K562 (cell line): ENCODE results near the gene KIRREL1. TPM values are rescaled to one million over a fixed set of nuclear protein-coding genes. Genes with fewer than 3 reads are reported as not detected.

ENCODE experiments used
- ATAC-seq: fragments of 200-7000 bp; cut with Tn5 transposase; 3 replicates; pipeline ENCODE4 v1.9.1; 2020; ENCODE audit warnings: moderate library complexity
- BruUV-seq: library from RNA; stranded (reverse); fragments of 400-500 nt; replicated peaks from 2 replicates; lab custom pipeline; 2021; lab: Mats Ljungman, UMichigan
- CTCF ChIA-PET: fragments of 300-600 bp; formaldehyde crosslinking; extraction: SDS; loops from one replicate; lab custom pipeline; 2021; ENCODE audit warnings: low intra/inter-chr PET ratio; lab: Yijun Ruan, JAX
- POLR2A ChIA-PET: fragments of 300-600, 350-650 bp; sonication (Branson Sonifier 250); formaldehyde crosslinking; extraction: SDS; loops from one replicate; lab custom pipeline; 2021; ENCODE audit warnings: antibody characterized with exemption, inconsistent platforms; lab: Yijun Ruan, JAX
- DNase-seq, 4 experiments: peaks; one replicate each; pipeline versions ENCODE4 v3.0.0 to v3.0.0-alpha.2; 2011 to 2018; ENCODE audit warnings: low spot score in 3 of 4, mixed read lengths in 3 of 4; ENCODE audit errors: extremely low read depth in 1 of 4
- FAIRE-seq: peaks from 2 replicates; lab custom pipeline; 2011; peaks lifted over from hg19 to GRCh38; lab: Jason Lieb, UNC
- H2AFZ ChIP-seq: 2 replicates; pipeline ENCODE4 v1.6.0; 2011; ENCODE audit warnings: low read depth, low read length, control low read depth, inconsistent platforms
- H3K27ac ChIP-seq: fragments of 200-600 bp; 3 replicates; pipeline ENCODE4 v1.8.0; 2011; ENCODE audit warnings: low read depth, mild to moderate bottlenecking, control low read depth, inconsistent platforms, low read length, moderate library complexity, mixed read lengths; ENCODE audit errors: extremely low read depth
- H3K27me3 ChIP-seq, 2 experiments: fragments of 300-600 bp in 1 of 2; 2 replicates in 1 of 2; 3 replicates in 1 of 2; pipeline versions ENCODE4 v1.6.0 to v1.8.0; 2011; ENCODE audit warnings: inconsistent platforms in 2 of 2, low read length in 2 of 2, mild to moderate bottlenecking in 1 of 2, mixed read lengths in 1 of 2, moderate library complexity in 1 of 2; ENCODE audit not compliant: control insufficient read depth in 2 of 2, insufficient read depth in 2 of 2
- H3K36me3 ChIP-seq: fragments of 300-600 bp; 3 replicates; pipeline ENCODE4 v1.8.0; 2011; ENCODE audit warnings: mild to moderate bottlenecking, low read length, inconsistent platforms; ENCODE audit not compliant: control insufficient read depth, insufficient read depth
- H3K4me1 ChIP-seq, 2 experiments: fragments of 200-600 bp in 1 of 2; replicated peaks in 1 of 2; 2 replicates in 1 of 2; 3 replicates in 1 of 2; pipeline versions ENCODE4 v1.5.1 to v1.8.0; 2011; ENCODE audit warnings: inconsistent platforms in 2 of 2, low read length in 2 of 2, mild to moderate bottlenecking in 1 of 2, mixed read lengths in 1 of 2, moderate library complexity in 1 of 2; ENCODE audit not compliant: control insufficient read depth in 2 of 2, insufficient read depth in 2 of 2
- H3K4me2 ChIP-seq: 2 replicates; pipeline ENCODE4 v1.6.1; 2011; ENCODE audit warnings: low read length, control low read depth, inconsistent platforms, mixed read lengths; ENCODE audit not compliant: insufficient read depth
- H3K4me3 ChIP-seq: fragments of 200-600 bp; sonication (generic), shearing (Covaris generic); 2 replicates; pipeline ENCODE4 v1.5.1; 2016; ENCODE audit warnings: control low read depth, inconsistent platforms
- H3K79me2 ChIP-seq: fragments of 200-600 bp; 3 replicates; pipeline ENCODE4 v1.8.0; 2011; ENCODE audit warnings: low read length, inconsistent platforms; ENCODE audit not compliant: control insufficient read depth, insufficient read depth
- H3K9ac ChIP-seq, 2 experiments: 2 replicates each; pipeline versions ENCODE4 v1.6.0 to v1.6.1; 2011; ENCODE audit warnings: low read depth in 2 of 2, low read length in 2 of 2, control low read depth in 1 of 2, inconsistent platforms in 1 of 2, mild to moderate bottlenecking in 1 of 2, mixed read lengths in 1 of 2; ENCODE audit not compliant: insufficient read depth in 1 of 2
- H3K9me1 ChIP-seq: one replicate; pipeline ENCODE4 v1.6.0; 2011; ENCODE audit warnings: inconsistent platforms, mild to moderate bottlenecking, low read length, moderate library complexity; ENCODE audit not compliant: control insufficient read depth, insufficient read depth
- H3K9me3 ChIP-seq: replicated peaks from 2 replicates; pipeline ENCODE4 v1.5.1; 2011; ENCODE audit warnings: low read depth, low read length, inconsistent platforms; ENCODE audit not compliant: control insufficient read depth, insufficient read depth
- H4K20me1 ChIP-seq: replicated peaks from 2 replicates; pipeline ENCODE4 v1.6.1; 2011; ENCODE audit warnings: low read length, inconsistent platforms, mixed read lengths; ENCODE audit not compliant: control insufficient read depth, insufficient read depth
- BMI1 ChIP-seq: fragments of 150-350 bp; IDR thresholded peaks from 2 replicates; pipeline ENCODE4 v1.6.1; 2014; ENCODE audit warnings: low read length
- DDX20 ChIP-seq: fragments of 450-650 bp; IDR thresholded peaks from 2 replicates; pipeline ENCODE4 v1.6.1; 2016; ENCODE audit warnings: missing genetic modification characterization, low read depth, mild to moderate bottlenecking, missing compliant biosample characterization, moderate library complexity
- E2F3 ChIP-seq: fragments of 250-450 bp; sonication (Bioruptor Pico); IDR thresholded peaks from 2 replicates; pipeline ENCODE4 v1.4.0; 2020; ENCODE audit warnings: mild to moderate bottlenecking
- GATA2 ChIP-seq: sonication (generic); formaldehyde crosslinking; IDR thresholded peaks from 2 replicates; pipeline ENCODE4 v1.4.0; 2020; ENCODE audit warnings: mild to moderate bottlenecking, missing genetic modification reagents
- HNRNPLL ChIP-seq: fragments of 200-400 bp; formaldehyde crosslinking; IDR thresholded peaks from 2 replicates; pipeline ENCODE4 v1.6.1; 2017; ENCODE audit warnings: low read length, low read depth, mild to moderate bottlenecking; ENCODE audit not compliant: poor library complexity, severe bottlenecking
- HSF4 ChIP-seq: fragments of 250-450 bp; sonication (Bioruptor Pico); IDR thresholded peaks from 2 replicates; pipeline ENCODE4 v2.1.2; 2022; ENCODE audit warnings: mild to moderate bottlenecking, moderate library complexity, borderline replicate concordance
- JUNB ChIP-seq: fragments of 450-650 bp; formaldehyde crosslinking; conservative IDR thresholded peaks from 2 replicates; pipeline ENCODE4 v1.4.0; 2020; ENCODE audit warnings: mild to moderate bottlenecking
- KDM4B ChIP-seq, 2 experiments: fragments of 450-650 bp in 1 of 2; sonication (generic) in 1 of 2; IDR thresholded peaks; 2 replicates each; pipeline ENCODE4 v1.6.1; 2016 to 2017; ENCODE audit warnings: borderline replicate concordance in 2 of 2, antibody characterized with exemption in 1 of 2, low read depth in 1 of 2, mild to moderate bottlenecking in 1 of 2
- MYBL2 ChIP-seq, 2 experiments: fragments of 450-650 bp in 1 of 2; sonication (generic) in 1 of 2; formaldehyde crosslinking in 1 of 2; IDR thresholded peaks; 2 replicates each; pipeline versions ENCODE4 v1.6.1 to v1.8.1; 2017 to 2022; ENCODE audit warnings: borderline replicate concordance in 1 of 2, inconsistent platforms in 1 of 2, low read depth in 1 of 2, mild to moderate bottlenecking in 1 of 2, missing genetic modification reagents in 1 of 2, moderate library complexity in 1 of 2
- NEUROD1 ChIP-seq: fragments of 150-350 bp; IDR thresholded peaks from 2 replicates; pipeline ENCODE4 v1.6.1; 2014; ENCODE audit warnings: borderline replicate concordance, low read length, low read depth; ENCODE audit not compliant: partially characterized antibody
- PTTG1 ChIP-seq: fragments of 450-650 bp; IDR thresholded peaks from 2 replicates; pipeline ENCODE4 v1.6.1; 2016; ENCODE audit warnings: low read depth, mild to moderate bottlenecking, missing genetic modification characterization, missing compliant biosample characterization
- PYGO2 ChIP-seq: fragments of 450-650 bp; IDR thresholded peaks from 2 replicates; pipeline ENCODE4 v1.6.1; 2016; ENCODE audit warnings: mild to moderate bottlenecking, missing genetic modification characterization, moderate library complexity, missing compliant biosample characterization
- TCF3 ChIP-seq: sonication (generic); formaldehyde crosslinking; IDR thresholded peaks from 2 replicates; pipeline ENCODE4 v1.4.0; 2020; ENCODE audit warnings: mild to moderate bottlenecking, missing genetic modification reagents
- TOE1 ChIP-seq, 2 experiments: fragments of 450-650 bp in 1 of 2; sonication (generic) in 1 of 2; formaldehyde crosslinking in 1 of 2; IDR thresholded peaks; 2 replicates each; pipeline versions ENCODE4 v1.7.1 to v1.8.0; 2016 to 2022; ENCODE audit warnings: borderline replicate concordance in 2 of 2, mild to moderate bottlenecking in 2 of 2, antibody characterized with exemption in 1 of 2, inconsistent platforms in 1 of 2, low read depth in 1 of 2, missing genetic modification reagents in 1 of 2, moderate library complexity in 1 of 2
- ZNF12 ChIP-seq: sonication (generic); formaldehyde crosslinking; IDR thresholded peaks from 2 replicates; pipeline ENCODE4 v1.4.0; 2020; ENCODE audit warnings: mild to moderate bottlenecking, missing genetic modification reagents
- ZNF431 ChIP-seq: sonication (generic); formaldehyde crosslinking; IDR thresholded peaks from 2 replicates; pipeline ENCODE4 v1.8.0; 2022; ENCODE audit warnings: mild to moderate bottlenecking, missing genetic modification reagents
- ZNF445 ChIP-seq: fragments of 250-450 bp; sonication (Bioruptor Pico); IDR thresholded peaks from 2 replicates; pipeline ENCODE4 v1.4.0; 2020; ENCODE audit warnings: low read depth, mild to moderate bottlenecking, moderate library complexity
- WGBS: fragments of 100-300 bp; shearing (Covaris generic); methylation state at CpG from one replicate; pipeline ENCODE4 v1.1.6; 2016; ENCODE audit warnings: low coverage, mixed read lengths; ENCODE audit not compliant: insufficient coverage; ENCODE audit errors: missing lambda C conversion rate; 5-methylcytosine and 5-hydroxymethylcytosine counted together
- in situ Hi-C: fragments of 300-500 bp; cut with MboI; formaldehyde crosslinking; loops from 4 replicates; pipeline ENCODE4 v1.15.0; 2018; ENCODE audit warnings: inconsistent platforms, mixed read lengths
- intact Hi-C: fragments of 100-400 bp; cut with micrococcal nuclease; formaldehyde crosslinking; loops from 2 replicates; pipeline ENCODE4 v1.14.2; 2022
- polyA plus RNA-seq, 8 experiments: library from polyadenylated mRNA; depleted of rRNA in 4 of 8; stranded (reverse) in 5 of 8; unstranded in 3 of 8; fragments of >200 nt; fragmentation: Nextera tagmentation in 2 of 8; fragmentation: Illumina TruSeq in 1 of 8; extraction: Ambion mirVana in 2 of 8; extraction: Trizol in 1 of 8; gene quantifications; 2 replicates each; pipeline versions ENCODE4 v1.2.1 to v1.2.3, GENCODE V29; 2011 to 2014; ENCODE audit warnings: inconsistent platforms in 1 of 8, missing spikeins in 1 of 8
- total RNA-seq, 7 experiments: library from RNA; depleted of rRNA in 6 of 7; stranded (reverse); fragments of >200 nt in 6 of 7; fragmentation: Illumina TruSeq in 2 of 7; extraction: Trizol in 2 of 7; gene quantifications; 2 replicates each; pipeline versions ENCODE4 v1.2.1 to v1.2.3, GENCODE V29; 2011 to 2021; ENCODE audit warnings: low replicate concordance in 1 of 7
- TF ChIP-seq, protein P1 (sequence below): sonication (generic); formaldehyde crosslinking; IDR thresholded peaks from 2 replicates; pipeline ENCODE4 v1.4.0; 2020; ENCODE audit warnings: mild to moderate bottlenecking, missing genetic modification reagents

Gene KIRREL1
- total and polyA plus RNA-seq, 9 of the 15 experiments (the other 6 are each of a cell fraction or from before 2014, with no cell fraction given): under 0.01 to 0.22 (median 0.03) TPM; not detected in 3

GRCh38 chr1:158098256-158098655 is 104.8 kb downstream of the KIRREL1 start:
- ATAC-seq (no peak), FAIRE-seq (no peak), DNase-seq (no peak)
- Histone ChIP-seq H3K4me1 (peaks cover 0 to 4% of the 10 kb centered on the region in 2 experiments; a peak in 1 of 5 replicates), H3K9me3 (no peaks in the 10 kb centered on the region), H4K20me1 (no peaks in the 10 kb centered on the region), H3K9me1 (no peaks in the 10 kb centered on the region), H3K79me2 (no peaks in the 10 kb centered on the region), H2AFZ (no peak overlapping the region), H3K4me3 (no peak overlapping the region), H3K4me2 (no peak overlapping the region), H3K27ac (no peak overlapping the region), H3K9ac (no peak overlapping the region), H3K36me3 (no peaks in the 10 kb centered on the region), H3K27me3 (peaks cover 3 to 24% of the 10 kb centered on the region in 2 experiments; a peak in 4 of 5 replicates)
- in situ Hi-C loops (loop anchor here (10.0 kb wide), 1 partner anchor 93 kb away; no protein-coding TSS in a partner anchor), intact Hi-C loops (no loop called here)
- POLR2A ChIA-PET: interaction anchor here (0.6 kb wide), 2 partner anchors 80 to 137 kb away, joined by 3 read pairs; no protein-coding TSS in a partner anchor
- BruUV-seq: no TSS peak
- 2% methylated on average over 5 of the region's 5 CpGs for WGBS
- TF ChIP-seq PYGO2 (tag) (no peak), TOE1 (IDR thresholded peaks at IDR 0.05; ENCODE audit: borderline replicate concordance) (no peak), TOE1 (CRISPR knock-in tag; IDR thresholded peaks at IDR 0.05; ENCODE audit: borderline replicate concordance, low read depth) (no peak), DDX20 (tag) (no peak), E2F3 (no peak), GATA2 (CRISPR knock-in tag) (no peak), HSF4 (CRISPR knock-in tag) (no peak), NEUROD1 (no peak), MYBL2 (IDR thresholded peaks at IDR 0.05; ENCODE audit: low read depth) (no peak), MYBL2 (CRISPR knock-in tag; IDR thresholded peaks at IDR 0.05; ENCODE audit: borderline replicate concordance) (no peak), ZNF445 (CRISPR knock-in tag) (no peak), BMI1 (no peak), PTTG1 (tag) (no peak), HNRNPLL (no peak), TCF3 (CRISPR knock-in tag) (no peak), KDM4B (IDR thresholded peaks at IDR 0.05; ENCODE audit: borderline replicate concordance in 2 of 2, low read depth in 1 of 2) (no peak), JUNB (CRISPR knock-in tag) (no peak), ZNF431 (CRISPR knock-in tag) (no peak), ZNF12 (no peak)
- TF ChIP-seq, protein P1, sequence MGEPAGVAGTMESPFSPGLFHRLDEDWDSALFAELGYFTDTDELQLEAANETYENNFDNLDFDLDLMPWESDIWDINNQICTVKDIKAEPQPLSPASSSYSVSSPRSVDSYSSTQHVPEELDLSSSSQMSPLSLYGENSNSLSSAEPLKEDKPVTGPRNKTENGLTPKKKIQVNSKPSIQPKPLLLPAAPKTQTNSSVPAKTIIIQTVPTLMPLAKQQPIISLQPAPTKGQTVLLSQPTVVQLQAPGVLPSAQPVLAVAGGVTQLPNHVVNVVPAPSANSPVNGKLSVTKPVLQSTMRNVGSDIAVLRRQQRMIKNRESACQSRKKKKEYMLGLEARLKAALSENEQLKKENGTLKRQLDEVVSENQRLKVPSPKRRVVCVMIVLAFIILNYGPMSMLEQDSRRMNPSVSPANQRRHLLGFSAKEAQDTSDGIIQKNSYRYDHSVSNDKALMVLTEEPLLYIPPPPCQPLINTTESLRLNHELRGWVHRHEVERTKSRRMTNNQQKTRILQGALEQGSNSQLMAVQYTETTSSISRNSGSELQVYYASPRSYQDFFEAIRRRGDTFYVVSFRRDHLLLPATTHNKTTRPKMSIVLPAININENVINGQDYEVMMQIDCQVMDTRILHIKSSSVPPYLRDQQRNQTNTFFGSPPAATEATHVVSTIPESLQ (CRISPR knock-in tag): no peak
- CTCF ChIA-PET: no interaction called here
